Sigmoid colon (tissue), 7 donors: ENCODE results near the gene ARF3. TPM values are rescaled to one million over a fixed set of nuclear protein-coding genes. Genes with fewer than 3 reads are reported as not detected.
A peak's percentile ranks its signal among the peaks of the same experiment; 100 is the strongest.

Source experiments
- DNase-seq: peaks from one replicate; pipeline ENCODE4 v3.0.0-alpha.2; 2019
- H3K27ac ChIP-seq, 4 donors: fragments of 200-600 bp; sonication (generic); one replicate each; pipeline ENCODE4 v1.5.1; 2016 to 2019; ENCODE audit warnings: mild to moderate bottlenecking in 1 of 4
- H3K27me3 ChIP-seq, 3 donors: fragments of 200-600 bp; sonication (generic); one replicate each; pipeline ENCODE4 v1.5.1; 2019; ENCODE audit warnings: mild to moderate bottlenecking in 1 of 3
- H3K36me3 ChIP-seq, 4 donors: fragments of 200-600 bp; sonication (generic); one replicate each; pipeline ENCODE4 v1.5.1; 2016 to 2019
- H3K4me1 ChIP-seq, 4 donors: fragments of 200-600 bp; sonication (generic); one replicate each; pipeline ENCODE4 v1.5.1; 2017 to 2019
- H3K4me3 ChIP-seq, 4 donors: fragments of 200-600 bp; sonication (generic); one replicate each; pipeline ENCODE4 v1.5.1; 2017 to 2019; ENCODE audit warnings: mild to moderate bottlenecking in 2 of 4, moderate library complexity in 1 of 4
- H3K9me3 ChIP-seq, 4 donors: fragments of 200-600 bp in 3 of 4; sonication (generic) in 3 of 4; one replicate each; pipeline versions ENCODE4 v1.5.1 to v1.6.1; 2013 to 2019
- CTCF ChIP-seq, 4 experiments: fragments of 450-650 bp in 3 of 4; fragments of 200-600 bp in 1 of 4; IDR thresholded peaks; one replicate each; pipeline ENCODE4 v1.5.1; 2016 to 2019; ENCODE audit warnings: antibody characterized with exemption in 4 of 4, mild to moderate bottlenecking in 3 of 4, moderate library complexity in 2 of 4
- EP300 ChIP-seq, 4 donors: sonication (generic); formaldehyde crosslinking; IDR thresholded peaks; one replicate each; pipeline ENCODE4 v1.6.1; 2017; ENCODE audit warnings: antibody characterized with exemption in 4 of 4
- POLR2A ChIP-seq, 2 donors: fragments of 450-650 bp; IDR thresholded peaks; one replicate each; pipeline ENCODE4 v1.6.1; 2016; ENCODE audit warnings: antibody characterized with exemption in 2 of 2, mild to moderate bottlenecking in 2 of 2, moderate library complexity in 2 of 2
- POLR2AphosphoS5 ChIP-seq, 4 donors: sonication (generic); formaldehyde crosslinking; IDR thresholded peaks; one replicate each; pipeline ENCODE4 v1.6.1; 2017; ENCODE audit warnings: antibody characterized with exemption in 4 of 4
- WGBS, 2 donors: extraction: QIAGEN DNeasy Blood & Tissue Kit; methylation state at CpG; one replicate each; pipeline ENCODE4 v1.1.7; 2013; 5-methylcytosine and 5-hydroxymethylcytosine counted together
- intact Hi-C: fragments of 100-400 bp; cut with DNase I; formaldehyde crosslinking; loops from one replicate; pipeline ENCODE4 v1.15.1; 2023
- polyA plus RNA-seq, 3 donors: library from polyadenylated mRNA; stranded (reverse); fragments of 200-250 nt; gene quantifications; one replicate each; pipeline ENCODE4 v1.2.3, GENCODE V29; 2013
- total RNA-seq, 4 donors: library from RNA; depleted of rRNA; stranded (reverse); fragments of >200 nt; gene quantifications; one replicate each; pipeline ENCODE4 v1.1.0, GENCODE V29; 2016
- donor health status: healthy with polysubstance abuse.
- donor health status: Bipolar disorder and iron deficiency.
- donor health status: healthy.

The ARF3 gene
- total and polyA plus RNA-seq, 7 donors = 37.9 to 161 (median 61.0) TPM

DNA sequence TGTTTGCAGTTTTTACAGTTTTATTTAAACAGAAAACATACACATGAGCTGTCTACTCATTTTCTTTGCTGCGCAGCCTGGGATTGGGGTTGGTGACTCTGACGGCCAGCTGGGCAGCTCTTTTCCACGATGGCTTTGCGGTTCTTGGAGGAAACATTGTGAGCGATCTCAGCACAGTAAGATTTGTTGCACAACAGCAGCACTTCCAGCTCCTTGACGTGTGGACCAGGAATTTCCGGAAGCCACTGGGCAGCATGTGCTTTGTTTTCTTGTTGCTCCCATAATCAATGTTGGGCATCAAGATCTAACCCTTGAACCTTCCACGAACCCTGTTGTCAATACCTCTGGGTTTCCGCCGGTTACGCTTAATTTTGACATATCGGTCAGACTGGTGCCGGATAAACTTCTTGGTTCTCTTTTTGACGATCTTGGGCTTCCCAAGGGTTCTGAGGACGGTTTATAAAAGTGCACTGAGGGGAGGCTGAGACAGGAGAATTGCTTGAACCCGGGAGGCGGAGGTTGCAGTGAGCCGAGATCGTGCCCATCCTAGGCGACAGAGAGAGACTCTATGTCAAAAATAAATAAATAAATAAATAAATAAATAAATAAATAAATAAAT lies 53.8 kb downstream of the ARF3 start:
- intact Hi-C loops = loop anchor here (5.0 kb wide), 1 partner anchor 34 kb away; no protein-coding TSS in a partner anchor
- no peaks in the 10 kb centered on the region for H3K36me3 ChIP-seq
- peaks cover 0 to 8% (median 2%) of the 10 kb centered on the region in 4 donors for H3K4me1 ChIP-seq
- H3K27me3 ChIP-seq = peaks cover 0 to under 1% (median 0%) of the 10 kb centered on the region in 3 donors
- H3K4me3 ChIP-seq = peak overlapping the region in 2 of 4 donors; percentile 39 to 43
- no peaks in the 10 kb centered on the region for H3K9me3 ChIP-seq
- no peak overlapping the region for H3K27ac ChIP-seq
- 53 to 76% methylated on average over 20 of the region's 20 CpGs for WGBS, 2 donors
- DNase-seq = no peak
- no peak for TF ChIP-seq CTCF (IDR thresholded peaks at IDR 0.05)
- no peak for TF ChIP-seq POLR2A (IDR thresholded peaks at IDR 0.05)
- TF ChIP-seq POLR2AphosphoS5 (IDR thresholded peaks at IDR 0.05) = no peak

DNA sequence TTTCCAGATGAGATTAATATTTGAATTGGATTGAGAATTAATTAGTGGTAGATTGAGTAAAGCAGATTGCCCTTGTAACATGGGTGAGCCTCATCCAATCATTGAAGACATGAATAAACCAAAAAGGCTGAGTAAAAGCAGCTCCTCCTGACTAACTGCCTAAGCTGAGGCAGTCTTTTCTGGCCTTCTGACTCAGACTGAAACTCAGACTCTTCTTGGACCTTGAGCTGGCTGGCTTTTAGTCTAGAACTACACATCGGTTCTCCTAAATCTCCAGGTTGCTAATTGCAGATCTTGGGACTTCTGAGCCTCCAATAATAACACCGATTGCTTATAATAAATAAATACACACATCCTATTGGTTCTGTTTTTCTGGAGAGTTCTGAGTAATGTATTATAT lies 56.0 kb downstream of the ARF3 start:
- no peak overlapping the region for H3K4me3 ChIP-seq
- no peaks in the 10 kb centered on the region for H3K36me3 ChIP-seq
- TF ChIP-seq EP300 (IDR thresholded peaks at IDR 0.05) (no peak), POLR2A (IDR thresholded peaks at IDR 0.05) (no peak), CTCF (IDR thresholded peaks at IDR 0.05) (no peak)
- peaks cover 0 to 4% (median 0%) of the 10 kb centered on the region in 3 donors for H3K27me3 ChIP-seq
- no peak overlapping the region for H3K27ac ChIP-seq
- WGBS, 2 donors = 81 to 84% methylated on average over 2 of the region's 2 CpGs
- intact Hi-C loops = loop anchor here (5.0 kb wide), 1 partner anchor 36 kb away; no protein-coding TSS in a partner anchor
- H3K4me1 ChIP-seq = peaks cover 0 to 8% (median 2%) of the 10 kb centered on the region in 4 donors
- H3K9me3 ChIP-seq = no peaks in the 10 kb centered on the region
- DNase-seq = no peak

- Histone ChIP-seq H3K4me1 (peaks cover 0 to 8% (median 2%) of the 10 kb centered on the region in 4 donors), H3K36me3 (no peaks in the 10 kb centered on the region), H3K27me3 (peaks cover 0 to 4% (median 0%) of the 10 kb centered on the region in 3 donors), H3K4me3 (no peak overlapping the region), H3K9me3 (no peaks in the 10 kb centered on the region), H3K27ac (no peak overlapping the region)
- intact Hi-C loops = loop anchor here (5.0 kb wide), 1 partner anchor 38 kb away; no protein-coding TSS in a partner anchor
- 60 to 83% methylated on average over 2 of the region's 2 CpGs for WGBS, 2 donors
- TF ChIP-seq EP300 (IDR thresholded peaks at IDR 0.05) = no peak
- DNase-seq = no peak
Observed at GRCh38 chr12:48899651-48900050, 57.6 kb downstream of the ARF3 start.

DNA sequence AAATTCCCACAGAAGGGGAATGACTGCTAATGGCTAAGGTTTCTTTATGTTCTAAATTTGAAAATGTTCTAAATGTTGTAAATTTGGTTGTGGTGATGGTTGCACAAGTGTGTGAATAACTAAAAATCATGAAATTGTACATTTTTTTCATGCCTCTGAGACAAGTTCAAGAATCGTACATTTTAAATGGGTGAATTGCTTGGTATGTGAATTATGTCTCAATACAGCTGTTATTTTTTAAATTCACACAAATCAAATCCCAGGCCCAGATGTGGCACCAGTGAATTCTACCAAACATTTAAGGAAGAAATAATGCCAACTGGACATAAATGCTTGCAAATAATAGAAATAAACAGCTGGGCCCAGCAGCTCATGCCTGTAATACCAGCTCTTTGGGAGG lies 63.0 kb downstream of the ARF3 start:
- TF ChIP-seq POLR2AphosphoS5 (IDR thresholded peaks at IDR 0.05) (no peak), POLR2A (IDR thresholded peaks at IDR 0.05) (no peak), EP300 (IDR thresholded peaks at IDR 0.05) (no peak), CTCF (IDR thresholded peaks at IDR 0.05) (no peak)
- intact Hi-C loops = no loop called here
- H3K9me3 ChIP-seq = no peaks in the 10 kb centered on the region
- H3K27ac ChIP-seq = no peak overlapping the region
- H3K4me1 ChIP-seq = peaks cover 0 to 9% (median 5%) of the 10 kb centered on the region in 4 donors
- H3K4me3 ChIP-seq = no peak overlapping the region
- H3K27me3 ChIP-seq = peaks cover 0 to 9% (median 0%) of the 10 kb centered on the region in 3 donors
- no peaks in the 10 kb centered on the region for H3K36me3 ChIP-seq
- no peak for DNase-seq
- WGBS, 2 donors = 80 to 84% methylated on average over 1 of the region's 1 CpG

DNA sequence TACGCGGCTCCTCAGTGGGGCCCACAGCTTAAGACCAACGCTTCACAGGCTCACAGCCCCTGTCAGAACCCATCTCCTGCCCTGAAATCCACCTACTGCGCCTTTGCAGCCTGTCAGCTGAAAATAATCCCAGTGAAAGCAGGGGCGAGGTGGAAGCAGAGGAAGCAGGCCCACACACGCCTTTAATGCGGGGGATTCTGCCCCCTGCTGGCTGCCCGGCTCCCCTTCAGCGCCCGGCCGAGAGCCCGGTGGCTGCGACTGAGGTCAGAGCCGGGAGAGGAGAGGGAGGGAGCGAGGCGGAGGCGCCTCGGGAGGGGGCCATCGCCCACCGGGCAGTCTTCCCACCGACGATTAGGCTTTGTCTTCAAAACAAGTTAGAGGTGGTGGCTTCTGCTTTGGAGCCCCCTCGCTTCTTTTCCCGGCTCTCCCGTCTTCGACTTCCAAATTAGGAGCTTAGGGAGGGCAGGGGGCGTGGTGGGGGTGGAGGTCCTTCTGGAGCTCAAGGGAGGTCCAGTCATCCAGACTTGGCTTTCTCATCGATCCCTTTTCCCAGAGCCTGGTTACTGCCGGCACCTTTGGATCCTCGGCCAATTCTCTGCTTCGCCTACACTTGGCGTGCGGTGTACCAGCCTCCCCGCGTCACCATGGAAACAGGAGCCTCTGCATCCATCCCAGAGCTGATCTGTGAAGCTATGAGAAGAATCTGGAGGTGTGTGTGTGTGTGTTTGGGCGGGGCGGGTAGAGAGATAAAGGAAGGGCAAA lies 66.4 kb downstream of the ARF3 start:
- H3K4me1 ChIP-seq = peaks cover 0 to 9% (median 5%) of the 10 kb centered on the region in 4 donors
- peak overlapping the region in 1 of 4 donors; percentile 12 for H3K27ac ChIP-seq
- 7 to 8% methylated on average over 37 of the region's 37 CpGs for WGBS, 2 donors
- peaks cover 0 to 4% (median 0%) of the 10 kb centered on the region in 3 donors for H3K27me3 ChIP-seq
- H3K9me3 ChIP-seq = no peaks in the 10 kb centered on the region
- TF ChIP-seq POLR2A (IDR thresholded peaks at IDR 0.05) (no peak), CTCF (IDR thresholded peaks at IDR 0.05) (peak; percentile 85 to 95 (median 86))
- DNase-seq = peak; percentile 88
- peak overlapping the region in 3 of 4 donors; percentile 25 to 44 (median 32) for H3K4me3 ChIP-seq
- H3K36me3 ChIP-seq = no peaks in the 10 kb centered on the region
- intact Hi-C loops = loop anchor here (1.0 kb wide), 1 partner anchor 38 kb away; no protein-coding TSS in a partner anchor
